K562 (cell line): Measurements from ENCODE around the gene TBC1D10A. TPM values are rescaled to one million over a fixed set of nuclear protein-coding genes. Genes with fewer than 3 reads are reported as not detected.

Experiments
- ATAC-seq: fragments of 200-7000 bp; cut with Tn5 transposase; 3 replicates; pipeline ENCODE4 v1.9.1; 2020; ENCODE audit warnings: moderate library complexity
- BruUV-seq: library from RNA; stranded (reverse); fragments of 400-500 nt; replicated peaks from 2 replicates; lab custom pipeline; 2021; lab: Mats Ljungman, UMichigan
- CTCF ChIA-PET: fragments of 300-600 bp; formaldehyde crosslinking; extraction: SDS; loops from one replicate; lab custom pipeline; 2021; ENCODE audit warnings: low intra/inter-chr PET ratio; lab: Yijun Ruan, JAX
- POLR2A ChIA-PET: fragments of 300-600, 350-650 bp; sonication (Branson Sonifier 250); formaldehyde crosslinking; extraction: SDS; loops from one replicate; lab custom pipeline; 2021; ENCODE audit warnings: antibody characterized with exemption, inconsistent platforms; lab: Yijun Ruan, JAX
- DNase-seq, 4 experiments: peaks; one replicate each; pipeline versions ENCODE4 v3.0.0 to v3.0.0-alpha.2; 2011 to 2018; ENCODE audit warnings: low spot score in 3 of 4, mixed read lengths in 3 of 4; ENCODE audit errors: extremely low read depth in 1 of 4
- FAIRE-seq: peaks from 2 replicates; lab custom pipeline; 2011; peaks lifted over from hg19 to GRCh38; lab: Jason Lieb, UNC
- H2AFZ ChIP-seq: 2 replicates; pipeline ENCODE4 v1.6.0; 2011; ENCODE audit warnings: low read depth, low read length, control low read depth, inconsistent platforms
- H3K27ac ChIP-seq: fragments of 200-600 bp; 3 replicates; pipeline ENCODE4 v1.8.0; 2011; ENCODE audit warnings: low read depth, mild to moderate bottlenecking, control low read depth, inconsistent platforms, low read length, moderate library complexity, mixed read lengths; ENCODE audit errors: extremely low read depth
- H3K27me3 ChIP-seq, 2 experiments: fragments of 300-600 bp in 1 of 2; 2 replicates in 1 of 2; 3 replicates in 1 of 2; pipeline versions ENCODE4 v1.6.0 to v1.8.0; 2011; ENCODE audit warnings: inconsistent platforms in 2 of 2, low read length in 2 of 2, mild to moderate bottlenecking in 1 of 2, mixed read lengths in 1 of 2, moderate library complexity in 1 of 2; ENCODE audit not compliant: control insufficient read depth in 2 of 2, insufficient read depth in 2 of 2
- H3K36me3 ChIP-seq: fragments of 300-600 bp; 3 replicates; pipeline ENCODE4 v1.8.0; 2011; ENCODE audit warnings: mild to moderate bottlenecking, low read length, inconsistent platforms; ENCODE audit not compliant: control insufficient read depth, insufficient read depth
- H3K4me1 ChIP-seq, 2 experiments: fragments of 200-600 bp in 1 of 2; replicated peaks in 1 of 2; 2 replicates in 1 of 2; 3 replicates in 1 of 2; pipeline versions ENCODE4 v1.5.1 to v1.8.0; 2011; ENCODE audit warnings: inconsistent platforms in 2 of 2, low read length in 2 of 2, mild to moderate bottlenecking in 1 of 2, mixed read lengths in 1 of 2, moderate library complexity in 1 of 2; ENCODE audit not compliant: control insufficient read depth in 2 of 2, insufficient read depth in 2 of 2
- H3K4me2 ChIP-seq: 2 replicates; pipeline ENCODE4 v1.6.1; 2011; ENCODE audit warnings: low read length, control low read depth, inconsistent platforms, mixed read lengths; ENCODE audit not compliant: insufficient read depth
- H3K4me3 ChIP-seq: fragments of 200-600 bp; sonication (generic), shearing (Covaris generic); 2 replicates; pipeline ENCODE4 v1.5.1; 2016; ENCODE audit warnings: control low read depth, inconsistent platforms
- H3K79me2 ChIP-seq: fragments of 200-600 bp; 3 replicates; pipeline ENCODE4 v1.8.0; 2011; ENCODE audit warnings: low read length, inconsistent platforms; ENCODE audit not compliant: control insufficient read depth, insufficient read depth
- H3K9ac ChIP-seq, 2 experiments: 2 replicates each; pipeline versions ENCODE4 v1.6.0 to v1.6.1; 2011; ENCODE audit warnings: low read depth in 2 of 2, low read length in 2 of 2, control low read depth in 1 of 2, inconsistent platforms in 1 of 2, mild to moderate bottlenecking in 1 of 2, mixed read lengths in 1 of 2; ENCODE audit not compliant: insufficient read depth in 1 of 2
- H3K9me1 ChIP-seq: one replicate; pipeline ENCODE4 v1.6.0; 2011; ENCODE audit warnings: inconsistent platforms, mild to moderate bottlenecking, low read length, moderate library complexity; ENCODE audit not compliant: control insufficient read depth, insufficient read depth
- H3K9me3 ChIP-seq: replicated peaks from 2 replicates; pipeline ENCODE4 v1.5.1; 2011; ENCODE audit warnings: low read depth, low read length, inconsistent platforms; ENCODE audit not compliant: control insufficient read depth, insufficient read depth
- H4K20me1 ChIP-seq: replicated peaks from 2 replicates; pipeline ENCODE4 v1.6.1; 2011; ENCODE audit warnings: low read length, inconsistent platforms, mixed read lengths; ENCODE audit not compliant: control insufficient read depth, insufficient read depth
- ATF7 ChIP-seq: fragments of 450-650 bp; IDR thresholded peaks from 2 replicates; pipeline ENCODE4 v1.7.1; 2014; ENCODE audit warnings: mild to moderate bottlenecking, moderate library complexity
- CSDE1 ChIP-seq, 2 experiments: fragments of 450-650 bp; IDR thresholded peaks; 2 replicates each; pipeline ENCODE4 v1.6.1; 2016; ENCODE audit warnings: mild to moderate bottlenecking in 1 of 2
- E2F5 ChIP-seq: sonication (generic); formaldehyde crosslinking; IDR thresholded peaks from 2 replicates; pipeline ENCODE4 v1.8.0; 2022; ENCODE audit warnings: mild to moderate bottlenecking, missing genetic modification reagents
- HDAC1 ChIP-seq, 2 experiments: fragments of 450-650 bp; IDR thresholded peaks; 2 replicates each; pipeline ENCODE4 v1.6.1; 2016 to 2017; ENCODE audit warnings: inconsistent platforms in 1 of 2, mild to moderate bottlenecking in 1 of 2, moderate library complexity in 1 of 2
- NEUROD1 ChIP-seq: fragments of 150-350 bp; IDR thresholded peaks from 2 replicates; pipeline ENCODE4 v1.6.1; 2014; ENCODE audit warnings: borderline replicate concordance, low read length, low read depth; ENCODE audit not compliant: partially characterized antibody
- PCBP1 ChIP-seq: fragments of 200-400 bp; formaldehyde crosslinking; IDR thresholded peaks from 2 replicates; pipeline ENCODE4 v1.6.1; 2018; ENCODE audit warnings: mild to moderate bottlenecking, low read depth, low read length; ENCODE audit not compliant: poor library complexity, severe bottlenecking
- SRSF9 ChIP-seq: fragments of 200-400 bp; formaldehyde crosslinking; IDR thresholded peaks from 2 replicates; pipeline ENCODE4 v1.6.1; 2017; ENCODE audit warnings: low read depth, low read length, borderline replicate concordance
- TEAD1 ChIP-seq, 2 experiments: fragments of 450-650 bp in 1 of 2; sonication (generic) in 1 of 2; formaldehyde crosslinking; IDR thresholded peaks; 2 replicates each; pipeline versions ENCODE4 v1.4.0 to v1.8.0; 2020 to 2022; ENCODE audit warnings: mild to moderate bottlenecking in 2 of 2, missing genetic modification reagents in 1 of 2
- YBX1 ChIP-seq: fragments of 450-650 bp; IDR thresholded peaks from 2 replicates; pipeline ENCODE4 v1.7.1; 2016; ENCODE audit warnings: mild to moderate bottlenecking
- ZBTB40 ChIP-seq, 2 experiments: fragments of 450-650 bp in 1 of 2; sonication (generic) in 1 of 2; formaldehyde crosslinking in 1 of 2; IDR thresholded peaks; 2 replicates each; pipeline versions ENCODE4 v1.7.1 to v1.9.0; 2016 to 2022; ENCODE audit warnings: inconsistent platforms in 1 of 2, mild to moderate bottlenecking in 1 of 2, missing genetic modification reagents in 1 of 2
- ZNF146 ChIP-seq: IDR thresholded peaks from one replicate; pipeline ENCODE4 v1.6.1; 2018; ENCODE audit warnings: missing compliant biosample characterization; ENCODE audit not compliant: unreplicated experiment
- ZNF197 ChIP-seq: fragments of 200-800 bp; sonication (Bioruptor generic); IDR thresholded peaks from 2 replicates; pipeline ENCODE4 v1.6.1; 2016; ENCODE audit warnings: low read depth, missing genetic modification characterization, missing compliant biosample characterization
- ZNF217 ChIP-seq: sonication (generic); formaldehyde crosslinking; IDR thresholded peaks from 2 replicates; pipeline ENCODE4 v1.8.0; 2022; ENCODE audit warnings: mild to moderate bottlenecking, missing genetic modification reagents
- ZNF253 ChIP-seq: fragments of 250-450 bp; sonication (Bioruptor Pico); conservative IDR thresholded peaks from 2 replicates; pipeline ENCODE4 v1.6.1; 2021; ENCODE audit warnings: mild to moderate bottlenecking
- WGBS: fragments of 100-300 bp; shearing (Covaris generic); methylation state at CpG from one replicate; pipeline ENCODE4 v1.1.6; 2016; ENCODE audit warnings: low coverage, mixed read lengths; ENCODE audit not compliant: insufficient coverage; ENCODE audit errors: missing lambda C conversion rate; 5-methylcytosine and 5-hydroxymethylcytosine counted together
- in situ Hi-C: fragments of 300-500 bp; cut with MboI; formaldehyde crosslinking; loops from 4 replicates; pipeline ENCODE4 v1.15.0; 2018; ENCODE audit warnings: inconsistent platforms, mixed read lengths
- intact Hi-C: fragments of 100-400 bp; cut with micrococcal nuclease; formaldehyde crosslinking; loops from 2 replicates; pipeline ENCODE4 v1.14.2; 2022
- polyA plus RNA-seq, 8 experiments: library from polyadenylated mRNA; depleted of rRNA in 4 of 8; stranded (reverse) in 5 of 8; unstranded in 3 of 8; fragments of >200 nt; fragmentation: Nextera tagmentation in 2 of 8; fragmentation: Illumina TruSeq in 1 of 8; extraction: Ambion mirVana in 2 of 8; extraction: Trizol in 1 of 8; gene quantifications; 2 replicates each; pipeline versions ENCODE4 v1.2.1 to v1.2.3, GENCODE V29; 2011 to 2014; ENCODE audit warnings: inconsistent platforms in 1 of 8, missing spikeins in 1 of 8
- total RNA-seq, 7 experiments: library from RNA; depleted of rRNA in 6 of 7; stranded (reverse); fragments of >200 nt in 6 of 7; fragmentation: Illumina TruSeq in 2 of 7; extraction: Trizol in 2 of 7; gene quantifications; 2 replicates each; pipeline versions ENCODE4 v1.2.1 to v1.2.3, GENCODE V29; 2011 to 2021; ENCODE audit warnings: low replicate concordance in 1 of 7

TBC1D10A gene
- total and polyA plus RNA-seq, 9 of the 15 experiments (the other 6 are each of a cell fraction or from before 2014, with no cell fraction given), result 0.13 to 10.4 (median 4.6) TPM

- WGBS, result 72% methylated on average over 12 of the region's 18 CpGs
- Histone ChIP-seq H3K79me2 (no peaks in the 10 kb centered on the region), H3K27me3 (no peaks in the 10 kb centered on the region; a peak in 1 of 5 replicates), H3K27ac (no peak overlapping the region), H3K4me2 (no peak overlapping the region), H3K9me3 (no peaks in the 10 kb centered on the region), H3K4me1 (peaks cover 0 to 12% of the 10 kb centered on the region in 2 experiments; a peak in 3 of 5 replicates), H3K36me3 (no peaks in the 10 kb centered on the region), H3K9me1 (no peaks in the 10 kb centered on the region), H3K4me3 (no peak overlapping the region), H4K20me1 (no peaks in the 10 kb centered on the region), H2AFZ (no peak overlapping the region), H3K9ac (no peak overlapping the region)
- DNase-seq (no peak), FAIRE-seq (no peak), ATAC-seq (no peak)
- intact Hi-C loops, result no loop called here
- POLR2A ChIA-PET, result no interaction called here
- BruUV-seq, result no TSS peak
- CTCF ChIA-PET, result no interaction called here
- in situ Hi-C loops, result no loop called here
- TF ChIP-seq HDAC1 (IDR thresholded peaks at IDR 0.05) (no peak), ZNF217 (no peak), ZNF253 (CRISPR knock-in tag) (no peak), E2F5 (CRISPR knock-in tag) (no peak), SRSF9 (no peak), NEUROD1 (no peak), ATF7 (no peak), YBX1 (no peak), ZNF146 (no peak), ZNF197 (CRISPR knock-in tag) (no peak), ZBTB40 (IDR thresholded peaks at IDR 0.05) (no peak), ZBTB40 (CRISPR knock-in tag; IDR thresholded peaks at IDR 0.05) (no peak), CSDE1 (IDR thresholded peaks at IDR 0.05) (no peak), TEAD1 (CRISPR knock-in tag; IDR thresholded peaks at IDR 0.05) (no peak), PCBP1 (no peak)
Observed at GRCh38 chr22:30365891-30366290, 39.1 kb upstream of the TBC1D10A start.
